MM.1S (cell line): Measurements from ENCODE around the gene POLD2.

Source experiments
- EZH2 ChIP-seq: fragments of 300-600 bp; sonication (generic); optimal IDR thresholded peaks from 2 replicates; pipeline ENCODE3; 2017; ENCODE audit warnings: low read depth, mild to moderate bottlenecking, antibody characterized with exemption, low read length, mixed read lengths
- EZH2phosphoT487 ChIP-seq: fragments of 300-600 bp; sonication (generic); IDR thresholded peaks from 2 replicates; pipeline ENCODE4 v1.6.1; 2018; ENCODE audit warnings: antibody characterized with exemption, low read length
- TF ChIP-seq, protein P1 (sequence below): fragments of 300-600 bp; sonication (generic); IDR thresholded peaks from 2 replicates; pipeline ENCODE4 v1.5.1; 2016; ENCODE audit warnings: antibody characterized with exemption, low read length, mixed read lengths

DNA sequence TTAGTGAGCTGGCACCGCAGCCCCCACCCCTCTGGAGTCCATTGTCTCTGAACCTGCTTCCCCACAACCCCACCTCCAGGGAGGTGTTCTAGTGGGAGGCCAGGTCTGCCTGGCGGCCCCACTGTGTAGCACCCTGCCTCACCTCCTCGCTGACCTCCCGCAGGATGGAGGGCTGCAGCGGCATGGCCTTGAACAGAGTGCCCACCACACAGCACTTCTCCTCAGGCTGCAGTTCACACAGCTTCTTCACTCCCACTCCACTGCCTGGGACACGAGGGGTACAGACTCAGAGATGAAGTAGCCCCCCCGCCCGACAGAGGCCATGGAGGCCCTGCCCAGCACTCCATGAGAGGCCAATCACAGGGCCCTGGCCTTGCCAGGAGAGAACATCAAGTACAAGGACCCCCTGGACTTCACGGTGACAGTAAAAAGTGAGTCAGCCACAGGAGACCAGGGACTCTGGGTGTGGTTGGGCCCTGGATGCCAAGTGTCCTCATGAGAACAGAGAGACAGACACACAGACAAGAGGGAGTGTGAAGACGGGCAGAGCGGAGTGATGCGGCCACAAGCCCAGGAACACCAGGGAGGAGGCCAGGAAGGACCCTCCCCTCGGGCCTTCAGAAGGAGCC lies 5.4 kb downstream of the POLD2 start:
- TF ChIP-seq, protein P1, sequence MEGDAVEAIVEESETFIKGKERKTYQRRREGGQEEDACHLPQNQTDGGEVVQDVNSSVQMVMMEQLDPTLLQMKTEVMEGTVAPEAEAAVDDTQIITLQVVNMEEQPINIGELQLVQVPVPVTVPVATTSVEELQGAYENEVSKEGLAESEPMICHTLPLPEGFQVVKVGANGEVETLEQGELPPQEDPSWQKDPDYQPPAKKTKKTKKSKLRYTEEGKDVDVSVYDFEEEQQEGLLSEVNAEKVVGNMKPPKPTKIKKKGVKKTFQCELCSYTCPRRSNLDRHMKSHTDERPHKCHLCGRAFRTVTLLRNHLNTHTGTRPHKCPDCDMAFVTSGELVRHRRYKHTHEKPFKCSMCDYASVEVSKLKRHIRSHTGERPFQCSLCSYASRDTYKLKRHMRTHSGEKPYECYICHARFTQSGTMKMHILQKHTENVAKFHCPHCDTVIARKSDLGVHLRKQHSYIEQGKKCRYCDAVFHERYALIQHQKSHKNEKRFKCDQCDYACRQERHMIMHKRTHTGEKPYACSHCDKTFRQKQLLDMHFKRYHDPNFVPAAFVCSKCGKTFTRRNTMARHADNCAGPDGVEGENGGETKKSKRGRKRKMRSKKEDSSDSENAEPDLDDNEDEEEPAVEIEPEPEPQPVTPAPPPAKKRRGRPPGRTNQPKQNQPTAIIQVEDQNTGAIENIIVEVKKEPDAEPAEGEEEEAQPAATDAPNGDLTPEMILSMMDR, result no peak
- TF ChIP-seq EZH2, result no peak
- TF ChIP-seq EZH2phosphoT487, result no peak
